ENCODE results near the gene ITIH1.
A peak's percentile ranks its signal among the peaks of the same experiment; 100 is the strongest.
"Not testable (repeated sequence)": the region's sequence is repeated elsewhere in the genome, so short reads cannot be mapped to it uniquely, and the experiment has no call there.

ITIH1 gene

DNA sequence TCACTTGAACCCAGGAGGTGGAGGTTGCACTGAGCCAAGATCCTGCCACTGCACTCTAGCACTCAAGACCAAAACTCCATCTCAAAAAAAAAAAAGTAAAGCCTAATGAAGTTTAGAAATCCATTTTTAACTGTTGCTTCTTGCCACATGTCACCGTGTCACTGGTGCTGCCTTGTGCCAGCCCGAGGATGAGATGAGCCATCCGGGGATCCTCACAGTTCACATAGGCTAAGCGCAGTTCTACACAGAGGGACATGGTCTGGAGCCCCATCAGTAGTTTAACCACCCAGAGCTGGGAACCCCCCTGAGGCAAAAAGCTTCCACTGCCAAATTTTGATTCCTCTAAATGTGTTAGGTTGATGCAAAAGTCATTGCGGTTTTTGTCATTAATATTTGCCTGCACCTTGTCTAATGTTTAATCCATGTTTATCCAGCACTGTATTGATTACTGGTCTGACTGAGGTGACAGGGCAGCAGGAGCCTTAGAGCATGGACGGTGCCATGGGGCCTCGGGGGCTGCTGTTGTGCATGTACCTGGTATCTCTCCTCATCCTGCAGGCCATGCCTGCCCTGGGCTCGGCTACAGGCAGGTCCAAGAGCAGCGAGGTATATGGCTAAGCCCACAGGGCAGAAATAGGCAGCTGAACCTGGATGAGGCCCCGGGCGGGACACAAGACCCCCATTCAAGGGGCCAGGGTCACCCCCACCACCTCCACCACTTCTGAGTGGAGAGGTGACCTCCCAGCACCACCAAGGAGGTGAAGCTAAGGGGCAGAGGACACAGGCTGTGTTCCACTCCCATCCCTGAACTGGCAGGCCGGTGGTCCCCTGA is at the start of gene ITIH1:
Gene ITIH1 (plus strand): TSS at position 473 of the 832 bp plus-strand sequence. CDS start 17 bp downstream, at position 490.
- no peak for DNase-seq

DNA sequence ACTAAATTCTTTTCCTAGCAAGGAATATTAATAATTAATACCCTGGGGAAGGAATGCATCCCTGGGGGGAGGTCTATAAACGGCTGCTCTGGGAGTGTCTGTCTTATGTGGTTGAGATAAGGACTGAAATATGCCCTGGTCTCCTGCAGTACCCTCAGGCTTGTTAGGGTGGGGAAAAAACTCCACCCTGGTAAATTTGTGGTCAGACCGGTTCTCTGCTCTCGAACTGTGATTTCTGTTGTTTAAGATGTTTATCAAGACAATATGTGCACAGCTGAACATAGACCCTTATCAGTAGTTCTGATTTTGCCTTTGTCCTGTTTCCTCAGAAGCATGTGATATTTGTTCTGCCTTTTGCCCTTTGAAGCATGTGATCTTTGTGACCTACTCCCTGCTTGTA is 48.6 kb upstream of the ITIH1 start:
- DNase-seq: not testable (repeated sequence)

DNA sequence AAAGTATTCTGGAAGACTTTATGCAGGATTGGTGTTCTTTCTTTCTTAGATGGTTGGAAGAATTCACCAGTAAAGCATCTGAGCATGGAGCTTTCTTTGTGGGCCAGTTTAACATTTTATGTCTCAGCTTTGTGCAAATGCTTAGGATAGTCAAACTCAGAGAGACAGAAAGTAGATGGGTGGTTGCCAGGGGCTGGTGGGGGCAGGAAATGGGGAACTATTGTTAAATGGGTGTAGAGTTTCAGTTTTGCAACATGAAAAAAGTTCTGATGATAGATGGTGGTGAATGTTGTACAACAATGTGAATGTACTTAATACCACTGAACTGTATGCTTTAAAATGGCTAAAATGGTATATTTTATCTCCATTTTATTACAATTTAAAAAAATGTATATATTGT is 46.7 kb upstream of the ITIH1 start:
- DNase-seq: no peak

- no peak for DNase-seq
Observed at GRCh38 chr3:52731590-52731989, 45.8 kb upstream of the ITIH1 start.

GRCh38 chr3:52733256-52733891 is 44.0 kb upstream of the ITIH1 start:
- no peak for DNase-seq

DNA sequence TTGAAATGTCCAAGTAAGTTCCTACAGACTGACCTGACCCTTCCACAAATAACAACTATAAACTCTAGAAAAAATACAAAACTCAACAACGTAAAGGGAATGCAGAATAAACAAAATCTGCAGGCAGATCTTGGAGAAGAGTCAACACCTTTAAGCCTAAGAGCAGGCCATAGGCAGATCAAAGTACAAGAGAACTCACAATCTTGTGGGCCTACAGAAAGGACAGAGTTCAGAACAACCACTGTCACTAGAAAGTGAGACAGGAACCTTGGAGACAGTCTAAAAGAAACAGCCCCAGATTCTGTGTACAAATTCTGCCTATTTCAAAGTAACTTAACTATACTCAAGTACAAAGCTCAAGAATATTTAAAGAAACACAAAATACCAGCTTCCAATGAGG is 37.7 kb upstream of the ITIH1 start:
- DNase-seq: no peak

GRCh38 chr3:52742418-52743041 is 34.9 kb upstream of the ITIH1 start:
- DNase-seq: peak; percentile 12

DNA sequence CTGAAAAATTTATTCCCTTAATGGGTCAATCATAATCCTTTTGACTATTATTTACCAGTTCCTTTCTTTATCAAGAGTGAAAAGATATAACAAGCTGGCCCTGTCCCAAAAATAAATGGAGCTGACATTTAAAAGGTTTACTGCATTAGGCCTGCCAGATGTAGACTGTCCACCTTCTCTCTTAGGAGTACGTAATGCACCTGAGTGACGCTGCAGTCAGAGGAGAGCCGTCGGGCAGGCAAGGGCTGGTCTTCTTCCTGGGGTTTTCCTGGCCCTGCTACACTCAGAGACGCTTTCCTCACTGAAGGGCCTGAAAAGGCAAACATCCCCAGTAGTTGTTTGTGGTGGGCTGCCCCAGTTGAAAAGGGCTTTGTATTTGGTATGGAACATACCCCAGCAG is 34.2 kb upstream of the ITIH1 start:
- DNase-seq: no peak

GRCh38 chr3:52743721-52744120 is 33.7 kb upstream of the ITIH1 start:
- no peak for DNase-seq

DNA sequence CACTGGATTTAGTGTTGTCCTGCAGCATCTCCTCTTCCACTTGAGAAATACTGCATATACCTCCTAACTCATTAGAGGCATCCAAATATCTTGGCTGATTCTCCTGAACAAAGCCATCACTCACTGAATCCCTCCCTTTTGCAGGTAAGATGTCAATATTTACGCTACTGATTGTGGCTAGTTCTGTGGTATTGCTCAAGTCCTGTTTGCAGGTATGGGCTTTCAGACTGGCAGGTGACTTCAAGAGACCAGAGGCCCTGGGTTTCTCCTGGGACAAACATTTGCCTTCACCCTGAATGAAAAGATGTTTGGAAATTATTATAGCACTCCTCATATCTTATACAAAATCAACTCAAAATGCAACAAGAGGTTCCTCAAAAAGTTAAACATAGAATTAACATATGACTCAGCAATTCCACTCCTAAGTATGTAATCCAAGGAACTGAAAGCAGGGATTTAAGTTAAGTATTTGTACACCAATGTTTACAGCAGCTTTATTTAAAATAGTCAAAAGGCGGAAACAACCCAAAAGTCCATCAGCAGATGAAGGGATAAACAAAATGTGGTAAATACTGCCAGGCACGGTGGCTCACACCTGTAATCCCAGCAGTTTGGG is 25.2 kb upstream of the ITIH1 start:
- DNase-seq: no peak

- no peak for DNase-seq
Observed at GRCh38 chr3:52754373-52754772, 23.0 kb upstream of the ITIH1 start.

GRCh38 chr3:52756141-52756540 is 21.3 kb upstream of the ITIH1 start:
- DNase-seq: no peak

DNA sequence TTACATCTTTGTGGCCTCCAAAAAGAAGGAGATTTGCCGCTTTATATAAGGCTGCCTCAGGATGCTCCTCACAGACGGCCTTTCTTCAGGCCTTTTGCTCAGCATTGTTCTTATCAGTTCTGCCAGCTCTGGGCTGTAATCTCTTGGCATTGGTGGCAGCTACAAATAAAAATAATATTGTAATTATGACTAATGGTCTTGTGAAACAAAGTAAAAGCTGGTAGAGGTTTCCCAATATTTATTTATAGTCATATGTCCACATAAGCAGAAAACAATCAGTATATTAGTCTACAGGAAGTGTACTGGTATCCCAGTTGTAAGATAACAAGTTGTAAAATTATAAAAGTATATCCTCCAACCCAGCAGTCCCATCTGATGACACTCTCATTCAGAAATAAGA is 13.9 kb upstream of the ITIH1 start:
- no peak for DNase-seq

DNA sequence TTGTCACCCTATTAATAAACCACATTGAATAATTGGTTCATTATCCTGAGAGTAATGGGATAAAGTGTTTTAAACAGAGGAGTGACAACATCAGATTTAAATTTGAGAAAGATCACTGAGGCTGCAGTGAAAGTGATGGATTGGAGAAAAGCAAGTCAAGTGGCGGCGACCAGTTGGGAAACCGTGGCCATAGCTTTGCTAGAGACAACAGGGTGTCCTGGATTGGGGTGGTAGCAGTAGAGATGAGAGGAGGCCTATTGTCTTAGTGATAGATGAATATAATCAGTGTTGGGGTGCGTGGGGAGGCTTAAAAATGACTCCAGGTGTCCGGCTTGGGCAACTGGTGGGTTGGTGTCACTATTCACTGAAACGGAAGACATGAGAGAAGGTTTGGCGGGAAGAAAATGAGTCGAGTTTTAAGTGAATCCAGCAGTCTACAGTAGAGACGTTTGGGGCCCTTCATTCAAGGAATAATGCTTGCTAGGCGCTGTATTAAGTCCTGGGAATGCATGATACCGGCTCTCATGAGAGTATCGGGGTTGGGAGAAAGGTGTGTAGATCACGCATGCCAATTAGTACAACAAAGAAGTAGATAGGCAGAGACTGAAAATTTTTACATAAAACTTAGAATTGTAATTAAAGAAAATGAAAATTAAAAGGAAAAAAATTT is 7.5 kb upstream of the ITIH1 start:
- DNase-seq: no peak

- peak; percentile 44 for DNase-seq
Observed at GRCh38 chr3:52770496-52771333, 6.7 kb upstream of the ITIH1 start, which contains the start of gene NEK4. Gene NEK4 (minus strand): TSS chr3:52770940. CDS start chr3:52770746, 194 bp downstream.

- DNase-seq: no peak
Observed at GRCh38 chr3:52771334-52771681, 6.1 kb upstream of the ITIH1 start.

DNA sequence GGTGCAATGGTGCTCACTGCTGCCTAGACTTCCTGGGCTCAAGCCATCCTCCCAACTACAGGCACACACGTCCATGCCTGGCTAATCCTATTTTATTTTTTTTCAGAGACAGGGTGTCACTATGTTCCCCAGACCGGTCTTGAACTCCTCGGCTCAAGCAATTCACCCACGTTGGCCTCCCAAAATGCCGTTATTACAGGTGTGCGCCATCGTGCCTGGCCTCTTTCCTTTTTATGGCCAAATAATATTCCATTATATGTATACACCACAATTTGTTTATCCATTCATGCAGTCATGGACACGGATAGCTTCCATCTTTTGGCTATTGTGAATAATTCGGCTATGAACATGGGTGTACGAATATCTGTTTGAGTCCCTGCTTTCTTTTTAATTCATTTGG is 5.7 kb upstream of the ITIH1 start:
- DNase-seq: no peak

DNA sequence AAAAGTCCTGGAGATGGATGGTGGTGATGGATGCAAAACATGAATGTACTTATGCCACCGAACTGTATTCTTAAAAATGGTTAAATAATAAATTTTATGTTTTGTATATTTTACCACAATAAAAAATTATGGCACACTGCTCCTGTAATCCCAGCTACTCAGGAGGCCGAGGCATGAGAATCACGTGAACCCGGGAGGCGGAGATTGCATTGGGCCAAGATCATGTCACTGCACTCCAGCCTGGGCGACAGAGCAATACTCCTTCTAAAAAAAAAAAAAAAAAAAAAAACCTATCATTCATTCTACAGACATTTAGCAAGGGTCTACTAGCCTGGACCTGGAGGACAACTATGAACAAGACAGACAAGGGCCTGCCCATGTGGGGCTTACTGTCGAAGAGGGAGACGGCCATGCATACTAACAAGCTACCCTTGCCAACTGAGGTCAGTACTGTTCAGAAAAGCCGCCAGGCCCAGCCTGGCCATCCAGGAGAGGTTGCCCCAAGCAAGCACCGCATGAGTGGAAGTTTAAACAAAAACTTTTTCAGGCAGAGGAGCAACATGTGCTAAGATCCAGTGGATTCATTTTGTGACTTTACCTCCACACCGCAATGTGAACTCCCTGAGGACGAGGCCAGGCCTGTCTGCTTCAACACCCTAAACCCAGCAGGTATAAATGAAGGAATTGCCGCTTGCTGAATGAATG is 3.9 kb upstream of the ITIH1 start:
- DNase-seq: no peak

GRCh38 chr3:52774066-52774713 is 3.2 kb upstream of the ITIH1 start:
- DNase-seq: no peak

GRCh38 chr3:52774901-52775864 is 2.2 kb upstream of the ITIH1 start:
- no peak for DNase-seq

Data from NCI-H1694 treated with DMSO at 0.1 percent for 48 hours (cell line).